HepG2 (cell line): ENCODE results near the gene TMEM183A. TPM values are rescaled to one million over a fixed set of nuclear protein-coding genes. Genes with fewer than 3 reads are reported as not detected.
A peak's percentile ranks its signal among the peaks of the same experiment; 100 is the strongest.

Experiments
- ATAC-seq: fragments of 200-7000 bp; cut with Tn5 transposase; 3 replicates; pipeline ENCODE4 v1.9.1; 2020; ENCODE audit warnings: mild to moderate bottlenecking, moderate library complexity
- BruUV-seq: library from RNA; stranded (reverse); fragments of 400-500 nt; replicated peaks from 2 replicates; lab custom pipeline; 2021; lab: Mats Ljungman, UMichigan
- CTCF ChIA-PET: fragments of 300-600 bp; formaldehyde crosslinking; extraction: SDS; loops from one replicate; lab custom pipeline; 2021; ENCODE audit warnings: low total read pairs, inconsistent platforms, low intra/inter-chr PET ratio; lab: Yijun Ruan, JAX
- POLR2A ChIA-PET: fragments of 350-600 bp; sonication (Branson Sonifier 250); formaldehyde crosslinking; loops from one replicate; lab custom pipeline; 2020; ENCODE audit warnings: antibody characterized with exemption, inconsistent platforms; lab: Yijun Ruan, JAX
- DNase-seq: peaks from one replicate; pipeline ENCODE4 v3.0.0-alpha.2; 2015; ENCODE audit warnings: low spot score
- FAIRE-seq: peaks from 3 replicates; lab custom pipeline; 2011; peaks lifted over from hg19 to GRCh38; lab: Jason Lieb, UNC
- H2AFZ ChIP-seq: one replicate; pipeline ENCODE4 v1.6.1; 2011; ENCODE audit warnings: low read length, inconsistent platforms
- H3K27ac ChIP-seq: fragments of 300-600 bp; 3 replicates; pipeline ENCODE4 v1.8.0; 2011; ENCODE audit warnings: mixed run types, mild to moderate bottlenecking, mixed read lengths, low read length, inconsistent platforms; ENCODE audit not compliant: insufficient read depth; ENCODE audit errors: extremely low read length
- H3K27me3 ChIP-seq, 2 experiments: fragments of 200-600 bp in 1 of 2; 2 replicates in 1 of 2; 3 replicates in 1 of 2; pipeline versions ENCODE4 v1.6.0 to v1.8.0; 2011; ENCODE audit warnings: low read length in 2 of 2, mild to moderate bottlenecking in 2 of 2, moderate library complexity in 2 of 2, inconsistent platforms in 1 of 2; ENCODE audit not compliant: insufficient read depth in 2 of 2, control insufficient read depth in 1 of 2
- H3K36me3 ChIP-seq, 2 experiments: fragments of 200-600 bp in 1 of 2; replicated peaks in 1 of 2; 2 replicates in 1 of 2; 3 replicates in 1 of 2; pipeline versions ENCODE4 v1.5.1 to v1.8.0; 2011; ENCODE audit warnings: low read length in 2 of 2, inconsistent platforms in 1 of 2; ENCODE audit not compliant: insufficient read depth in 2 of 2, control insufficient read depth in 1 of 2
- H3K4me1 ChIP-seq: 2 replicates; pipeline ENCODE4 v1.5.1; 2012; ENCODE audit warnings: low read length, inconsistent platforms; ENCODE audit not compliant: insufficient read depth
- H3K4me2 ChIP-seq: 2 replicates; pipeline ENCODE4 v1.6.0; 2011; ENCODE audit warnings: low read depth, low read length, inconsistent platforms
- H3K4me3 ChIP-seq, 3 experiments: fragments of 200-600 bp in 1 of 3; sonication (generic), shearing (Covaris generic) in 1 of 3; replicated peaks in 1 of 3; 2 replicates each; pipeline ENCODE4 v1.5.1; 2011 to 2016; ENCODE audit warnings: low read length in 3 of 3, inconsistent platforms in 2 of 3, low read depth in 2 of 3, mild to moderate bottlenecking in 2 of 3, control low read depth in 1 of 3, mixed read lengths in 1 of 3; ENCODE audit not compliant: insufficient read depth in 1 of 3
- H3K79me2 ChIP-seq: one replicate; pipeline ENCODE4 v1.6.1; 2011; ENCODE audit warnings: low read length, inconsistent platforms; ENCODE audit not compliant: insufficient read depth
- H3K9ac ChIP-seq: 2 replicates; pipeline ENCODE4 v1.6.0; 2011; ENCODE audit warnings: mild to moderate bottlenecking, low read depth, low read length, inconsistent platforms; ENCODE audit not compliant: insufficient read depth
- H3K9me3 ChIP-seq: 2 replicates; pipeline ENCODE4 v1.5.1; 2012; ENCODE audit warnings: mild to moderate bottlenecking, low read length
- H4K20me1 ChIP-seq: 2 replicates; pipeline ENCODE4 v1.6.0; 2011; ENCODE audit warnings: inconsistent platforms, mild to moderate bottlenecking, low read length, moderate library complexity; ENCODE audit not compliant: insufficient read depth
- CC2D1A ChIP-seq: sonication (generic); formaldehyde crosslinking; IDR thresholded peaks from 2 replicates; pipeline ENCODE4 v1.8.1; 2023; ENCODE audit warnings: mild to moderate bottlenecking, missing genetic modification reagents
- LBX2 ChIP-seq: sonication (generic); formaldehyde crosslinking; IDR thresholded peaks from 2 replicates; pipeline ENCODE4 v1.5.0; 2020; ENCODE audit warnings: missing genetic modification reagents, mild to moderate bottlenecking, borderline replicate concordance
- MAFK ChIP-seq, 2 experiments: IDR thresholded peaks in 1 of 2; conservative IDR thresholded peaks in 1 of 2; 2 replicates each; pipeline ENCODE4 v1.6.1; 2011; ENCODE audit warnings: improper control_type of control experiment in 2 of 2, low read length in 2 of 2
- ZBTB25 ChIP-seq: IDR thresholded peaks from 2 replicates; pipeline ENCODE4 v1.6.1; 2018; ENCODE audit warnings: missing genetic modification reagents
- ZNF354B ChIP-seq: sonication (generic); formaldehyde crosslinking; IDR thresholded peaks from 2 replicates; pipeline ENCODE4 v1.8.0; 2022; ENCODE audit warnings: mild to moderate bottlenecking, missing genetic modification reagents
- WGBS: methylation state at CpG from one replicate; pipeline ENCODE4 v1.1.6; 2017; ENCODE audit warnings: low lambda C conversion rate; 5-methylcytosine and 5-hydroxymethylcytosine counted together
- in situ Hi-C: cut with HindIII; loops from 2 replicates; pipeline ENCODE4 v1.10.0; 2017; ENCODE audit warnings: low pct_unique_long_range_greater_than_20kb; ENCODE audit not compliant: extremely low pct_ligation_motif_present
- intact Hi-C: fragments of 100-400 bp; cut with micrococcal nuclease; formaldehyde crosslinking; loops from one replicate; pipeline ENCODE4 v1.10.0; 2022; ENCODE audit not compliant: unreplicated experiment
- polyA plus RNA-seq, 8 experiments: library from polyadenylated mRNA; depleted of rRNA in 3 of 8; stranded (reverse) in 7 of 8; unstranded in 1 of 8; fragments of >200 nt; fragmentation: Illumina TruSeq in 4 of 8; extraction: Trizol in 4 of 8; gene quantifications; 2 replicates each; pipeline versions ENCODE4 v1.2.1 to v1.2.3, GENCODE V29; 2011 to 2016; ENCODE audit warnings: low read depth in 4 of 8, missing spikeins in 1 of 8, mixed read lengths in 1 of 8; ENCODE audit not compliant: insufficient read depth in 1 of 8
- total RNA-seq, 5 experiments: library from RNA; depleted of rRNA; stranded (reverse); fragments of >200 nt; fragmentation: Illumina TruSeq; extraction: Trizol; gene quantifications; 2 replicates each; pipeline ENCODE4 v1.2.3, GENCODE V29; 2016; ENCODE audit warnings: low read depth in 1 of 5

Gene TMEM183A
- total and polyA plus RNA-seq, 2 of the 13 experiments (the other 11 are each of a cell fraction or from before 2014, with no cell fraction given), result 59.7 to 82.0 TPM

GRCh38 chr1:203037509-203038190 lies 30.5 kb downstream of the TMEM183A start:
- no peaks in the 10 kb centered on the region for H3K9me3 ChIP-seq
- H2AFZ ChIP-seq, result no peak overlapping the region
- peaks cover 2 to 29% of the 10 kb centered on the region in 2 experiments; a peak in 3 of 5 replicates for H3K27me3 ChIP-seq
- no peak overlapping the region for H3K4me2 ChIP-seq
- H3K36me3 ChIP-seq, result no peaks in the 10 kb centered on the region
- FAIRE-seq (no peak), DNase-seq (no peak)
- BruUV-seq, result no TSS peak
- H3K4me1 ChIP-seq, result no peaks in the 10 kb centered on the region
- H3K9ac ChIP-seq, result no peak overlapping the region
- ChIA-PET CTCF (interaction anchor here (1.1 kb wide), 1 partner anchor 178 kb away, joined by 3 read pairs; no protein-coding TSS in a partner anchor), POLR2A (no interaction called here)
- H3K4me3 ChIP-seq, result no peak overlapping the region
- no peak for TF ChIP-seq LBX2 (CRISPR knock-in tag)
- no peak for TF ChIP-seq ZBTB25 (CRISPR knock-in tag)
- peak in 1 of 2 experiments; percentile 33; a peak in 1 of 4 replicates for TF ChIP-seq MAFK (conservative IDR thresholded peaks at IDR 0.05 in 1 of 2, IDR thresholded peaks at IDR 0.05 in 1 of 2; ENCODE audit: low read length in 2 of 2)
- TF ChIP-seq CC2D1A (CRISPR knock-in tag), result no peak
- TF ChIP-seq ZNF354B (CRISPR knock-in tag), result no peak
- TF ChIP-seq, all 625 proteins: peak for 1
- no peak for ATAC-seq
- Histone ChIP-seq H3K79me2 (no peaks in the 10 kb centered on the region), H3K27ac (no peak overlapping the region), H4K20me1 (peaks cover 5% of the 10 kb centered on the region; the same call in 1 of the 2 replicates)
- WGBS, result 33% methylated on average over 8 of the region's 10 CpGs
- intact Hi-C loops (loop anchor here (2.0 to 5.0 kb wide), 3 partner anchors 67 to 231 kb away; no protein-coding TSS in a partner anchor), in situ Hi-C loops (loop anchor here (5.0 kb wide), 2 partner anchors 180 to 235 kb away; no protein-coding TSS in a partner anchor)
